ENCODE measurements around the gene APLP2.

DNA sequence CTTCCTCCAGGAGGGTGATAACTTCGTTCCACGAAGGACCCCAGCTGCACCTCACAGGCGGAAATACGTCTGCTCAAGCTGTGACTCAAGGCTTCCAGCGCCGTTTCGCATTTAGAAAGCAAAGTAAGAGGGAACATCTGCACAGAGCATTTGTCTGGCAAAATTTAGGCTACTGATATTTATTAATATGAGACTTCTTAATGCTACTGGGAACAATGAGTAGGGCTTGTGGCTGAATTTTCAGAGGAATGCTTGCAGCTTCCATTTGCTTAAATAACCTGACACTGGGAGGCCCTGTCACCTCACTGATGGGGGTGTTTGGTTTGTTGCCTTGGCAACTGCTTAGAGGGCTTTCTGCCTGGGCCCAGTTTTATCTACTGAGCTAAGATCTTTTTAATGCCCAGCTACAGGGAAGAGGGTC lies 75.2 kb downstream of the APLP2 start:
- TF ChIP-seq, protein P1, sequence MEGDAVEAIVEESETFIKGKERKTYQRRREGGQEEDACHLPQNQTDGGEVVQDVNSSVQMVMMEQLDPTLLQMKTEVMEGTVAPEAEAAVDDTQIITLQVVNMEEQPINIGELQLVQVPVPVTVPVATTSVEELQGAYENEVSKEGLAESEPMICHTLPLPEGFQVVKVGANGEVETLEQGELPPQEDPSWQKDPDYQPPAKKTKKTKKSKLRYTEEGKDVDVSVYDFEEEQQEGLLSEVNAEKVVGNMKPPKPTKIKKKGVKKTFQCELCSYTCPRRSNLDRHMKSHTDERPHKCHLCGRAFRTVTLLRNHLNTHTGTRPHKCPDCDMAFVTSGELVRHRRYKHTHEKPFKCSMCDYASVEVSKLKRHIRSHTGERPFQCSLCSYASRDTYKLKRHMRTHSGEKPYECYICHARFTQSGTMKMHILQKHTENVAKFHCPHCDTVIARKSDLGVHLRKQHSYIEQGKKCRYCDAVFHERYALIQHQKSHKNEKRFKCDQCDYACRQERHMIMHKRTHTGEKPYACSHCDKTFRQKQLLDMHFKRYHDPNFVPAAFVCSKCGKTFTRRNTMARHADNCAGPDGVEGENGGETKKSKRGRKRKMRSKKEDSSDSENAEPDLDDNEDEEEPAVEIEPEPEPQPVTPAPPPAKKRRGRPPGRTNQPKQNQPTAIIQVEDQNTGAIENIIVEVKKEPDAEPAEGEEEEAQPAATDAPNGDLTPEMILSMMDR (conservative IDR thresholded peaks at IDR 0.05; ENCODE audit: low read depth, low read length), result no peak
- TF ChIP-seq EZH2 (IDR thresholded peaks at IDR 0.05; ENCODE audit: low read length, unreplicated experiment) (no peak), EZH2phosphoT487 (IDR thresholded peaks at IDR 0.05; ENCODE audit: borderline replicate concordance, low read length) (no peak)
